ENCODE results near the gene MAD1L1.

Gene MAD1L1

GRCh38 chr7:1890289-1891235 is 342.2 kb downstream of the MAD1L1 start:
- TF ChIP-seq CTCF (IDR thresholded peaks at IDR 0.05; ENCODE audit: low read depth, low read length, missing control alignments), result no peak
- no peak overlapping the region for H3K4me3 ChIP-seq (replicated peaks; ENCODE audit: low read depth, low read length)

GRCh38 chr7:1889556-1890181 is 343.1 kb downstream of the MAD1L1 start:
- H3K4me3 ChIP-seq (replicated peaks; ENCODE audit: low read depth, low read length), result no peak overlapping the region
- DNase-seq (ENCODE audit: extremely low read depth, low read depth), result no peak
- TF ChIP-seq CTCF (IDR thresholded peaks at IDR 0.05; ENCODE audit: low read depth, low read length, missing control alignments), result no peak

More at GRCh38 chr7:1890289-1891235, 342.2 kb downstream of the MAD1L1 start:
- no peak for DNase-seq (ENCODE audit: extremely low read depth, low read depth)

GRCh38 chr7:1889091-1889490 is 343.7 kb downstream of the MAD1L1 start:
- no peak for TF ChIP-seq CTCF (IDR thresholded peaks at IDR 0.05; ENCODE audit: low read depth, low read length, missing control alignments)
- no peak for DNase-seq (ENCODE audit: extremely low read depth, low read depth)
- H3K4me3 ChIP-seq (replicated peaks; ENCODE audit: low read depth, low read length), result no peak overlapping the region

GRCh38 chr7:1888425-1888824 is 344.3 kb downstream of the MAD1L1 start:
- no peak for TF ChIP-seq CTCF (IDR thresholded peaks at IDR 0.05; ENCODE audit: low read depth, low read length, missing control alignments)
- DNase-seq (ENCODE audit: extremely low read depth, low read depth), result no peak
- H3K4me3 ChIP-seq (replicated peaks; ENCODE audit: low read depth, low read length), result no peak overlapping the region

- no peak overlapping the region for H3K4me3 ChIP-seq (replicated peaks; ENCODE audit: low read depth, low read length)
- TF ChIP-seq CTCF (IDR thresholded peaks at IDR 0.05; ENCODE audit: low read depth, low read length, missing control alignments), result no peak
- DNase-seq (ENCODE audit: extremely low read depth, low read depth), result no peak
These were observed 345.5 kb downstream of the MAD1L1 start for GRCh38 chr7:1887251-1887650.

GRCh38 chr7:1886361-1887064 is 346.2 kb downstream of the MAD1L1 start:
- H3K4me3 ChIP-seq (replicated peaks; ENCODE audit: low read depth, low read length), result no peak overlapping the region
- TF ChIP-seq CTCF (IDR thresholded peaks at IDR 0.05; ENCODE audit: low read depth, low read length, missing control alignments), result no peak
- no peak for DNase-seq (ENCODE audit: extremely low read depth, low read depth)

Data from HFF-Myc (cell line).